ENCODE results near the gene RALGPS2. TPM values are rescaled to one million over a fixed set of nuclear protein-coding genes. Genes with fewer than 3 reads are reported as not detected.

Gene RALGPS2
- total RNA-seq, 1 experiment from 2014 or later: 12.7 TPM

DNA sequence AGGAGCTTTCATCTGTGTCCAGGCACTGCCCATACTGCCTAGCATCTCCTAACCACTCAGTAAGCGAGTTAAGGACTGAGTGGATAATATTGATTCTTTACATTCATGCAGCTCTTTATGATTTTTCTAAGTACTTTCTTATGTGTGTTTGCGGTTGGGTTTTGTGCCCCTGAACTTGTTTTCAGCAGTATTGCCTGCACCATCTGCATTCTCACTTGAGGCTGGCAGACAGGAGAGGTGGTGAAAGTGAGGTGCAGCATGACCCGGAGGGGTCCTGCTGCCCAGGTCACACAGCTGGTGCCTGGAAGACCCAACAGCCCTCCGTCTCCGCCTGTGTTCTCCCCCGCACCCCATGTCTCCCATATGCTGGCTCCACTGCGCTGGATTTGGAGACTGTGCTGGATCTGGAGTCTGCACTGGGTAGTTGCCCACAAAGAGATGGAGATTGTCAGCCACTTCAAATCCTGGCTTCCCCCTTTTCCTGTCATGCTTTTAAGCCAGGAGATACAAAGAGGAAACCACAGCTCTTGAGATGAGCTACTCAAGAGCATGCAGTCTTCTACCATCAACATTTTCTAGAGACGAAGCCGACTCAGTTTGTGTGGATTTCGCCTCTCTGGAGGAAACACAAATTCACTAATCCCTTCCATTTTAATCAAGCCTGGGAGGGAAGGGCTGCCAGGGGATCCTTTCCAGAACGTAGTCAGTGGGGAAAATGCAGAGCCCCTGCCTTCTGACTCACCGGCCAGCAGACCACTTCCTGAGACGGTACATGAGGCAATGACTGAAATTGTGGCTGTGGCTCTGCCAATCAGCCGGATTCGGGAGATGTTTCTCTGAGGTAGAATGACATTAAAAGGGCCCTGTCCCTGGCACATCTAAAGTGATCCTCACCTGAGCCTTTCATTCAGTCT lies 217.5 kb downstream of the RALGPS2 start:
- no peak overlapping the region for H3K4me3 ChIP-seq (ENCODE audit: low read depth, low read length, poor library complexity, severe bottlenecking)
- ChIA-PET CTCF (no interaction called here), POLR2A (ENCODE audit: low non-redundant PET) (no interaction called here)
- no peak for TF ChIP-seq EZH2 (IDR thresholded peaks at IDR 0.05; ENCODE audit: borderline replicate concordance, low read depth, low read length, poor library complexity, severe bottlenecking)
- TF ChIP-seq, protein P1, sequence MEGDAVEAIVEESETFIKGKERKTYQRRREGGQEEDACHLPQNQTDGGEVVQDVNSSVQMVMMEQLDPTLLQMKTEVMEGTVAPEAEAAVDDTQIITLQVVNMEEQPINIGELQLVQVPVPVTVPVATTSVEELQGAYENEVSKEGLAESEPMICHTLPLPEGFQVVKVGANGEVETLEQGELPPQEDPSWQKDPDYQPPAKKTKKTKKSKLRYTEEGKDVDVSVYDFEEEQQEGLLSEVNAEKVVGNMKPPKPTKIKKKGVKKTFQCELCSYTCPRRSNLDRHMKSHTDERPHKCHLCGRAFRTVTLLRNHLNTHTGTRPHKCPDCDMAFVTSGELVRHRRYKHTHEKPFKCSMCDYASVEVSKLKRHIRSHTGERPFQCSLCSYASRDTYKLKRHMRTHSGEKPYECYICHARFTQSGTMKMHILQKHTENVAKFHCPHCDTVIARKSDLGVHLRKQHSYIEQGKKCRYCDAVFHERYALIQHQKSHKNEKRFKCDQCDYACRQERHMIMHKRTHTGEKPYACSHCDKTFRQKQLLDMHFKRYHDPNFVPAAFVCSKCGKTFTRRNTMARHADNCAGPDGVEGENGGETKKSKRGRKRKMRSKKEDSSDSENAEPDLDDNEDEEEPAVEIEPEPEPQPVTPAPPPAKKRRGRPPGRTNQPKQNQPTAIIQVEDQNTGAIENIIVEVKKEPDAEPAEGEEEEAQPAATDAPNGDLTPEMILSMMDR (conservative IDR thresholded peaks at IDR 0.05; ENCODE audit: low read depth, low read length): no peak
- DNase-seq (ENCODE audit: low spot score): no peak
- BruUV-seq (replicated peaks): no TSS peak
- H3K4me1 ChIP-seq (ENCODE audit: insufficient read depth, low read length, poor library complexity, severe bottlenecking): no peaks in the 10 kb centered on the region
- no peaks in the 10 kb centered on the region for H3K36me3 ChIP-seq (ENCODE audit: insufficient read depth, low read length, poor library complexity, severe bottlenecking)
- no peak overlapping the region for H3K27ac ChIP-seq (ENCODE audit: low read depth, low read length, poor library complexity, severe bottlenecking)
- no peaks in the 10 kb centered on the region for H3K27me3 ChIP-seq (replicated peaks; ENCODE audit: insufficient read depth, low read depth, low read length, poor library complexity)
- H3K9me3 ChIP-seq (ENCODE audit: low read depth, low read length, poor library complexity, severe bottlenecking): no peaks in the 10 kb centered on the region
- intact Hi-C loops (cut with micrococcal nuclease; ENCODE audit: unreplicated experiment): no loop called here

DNA sequence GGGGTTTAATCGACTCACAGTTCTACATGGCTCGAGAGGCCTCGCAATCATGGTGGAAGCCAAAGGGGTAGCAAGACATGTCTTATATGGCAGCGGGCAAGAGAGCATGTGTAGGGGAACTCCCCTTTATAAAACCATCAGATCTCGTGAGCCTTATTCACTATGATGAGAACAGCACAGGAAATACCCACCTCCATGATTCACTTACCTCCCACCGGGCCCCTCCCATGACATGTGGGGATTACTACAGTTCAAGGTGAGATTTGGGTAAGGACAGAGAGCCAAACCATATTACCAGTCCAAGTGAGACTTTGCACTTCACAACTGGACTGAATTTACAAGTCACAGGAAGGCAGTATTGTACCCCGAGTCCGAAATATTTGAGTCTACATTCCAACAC lies 219.7 kb downstream of the RALGPS2 start:
- TF ChIP-seq, protein P1 (conservative IDR thresholded peaks at IDR 0.05; ENCODE audit: low read depth, low read length): no peak
- TF ChIP-seq EZH2 (IDR thresholded peaks at IDR 0.05; ENCODE audit: borderline replicate concordance, low read depth, low read length, poor library complexity, severe bottlenecking): no peak
- intact Hi-C loops (cut with micrococcal nuclease; ENCODE audit: unreplicated experiment): no loop called here
- Histone ChIP-seq H3K27me3 (replicated peaks; ENCODE audit: insufficient read depth, low read depth, low read length, poor library complexity) (no peaks in the 10 kb centered on the region), H3K9me3 (ENCODE audit: low read depth, low read length, poor library complexity, severe bottlenecking) (no peaks in the 10 kb centered on the region), H3K27ac (ENCODE audit: low read depth, low read length, poor library complexity, severe bottlenecking) (no peak overlapping the region), H3K4me1 (ENCODE audit: insufficient read depth, low read length, poor library complexity, severe bottlenecking) (no peaks in the 10 kb centered on the region), H3K4me3 (ENCODE audit: low read depth, low read length, poor library complexity, severe bottlenecking) (no peak overlapping the region), H3K36me3 (ENCODE audit: insufficient read depth, low read length, poor library complexity, severe bottlenecking) (no peaks in the 10 kb centered on the region)
- ChIA-PET CTCF (no interaction called here), POLR2A (ENCODE audit: low non-redundant PET) (no interaction called here)
- BruUV-seq (replicated peaks): no TSS peak
- DNase-seq (ENCODE audit: low spot score): no peak

DNA sequence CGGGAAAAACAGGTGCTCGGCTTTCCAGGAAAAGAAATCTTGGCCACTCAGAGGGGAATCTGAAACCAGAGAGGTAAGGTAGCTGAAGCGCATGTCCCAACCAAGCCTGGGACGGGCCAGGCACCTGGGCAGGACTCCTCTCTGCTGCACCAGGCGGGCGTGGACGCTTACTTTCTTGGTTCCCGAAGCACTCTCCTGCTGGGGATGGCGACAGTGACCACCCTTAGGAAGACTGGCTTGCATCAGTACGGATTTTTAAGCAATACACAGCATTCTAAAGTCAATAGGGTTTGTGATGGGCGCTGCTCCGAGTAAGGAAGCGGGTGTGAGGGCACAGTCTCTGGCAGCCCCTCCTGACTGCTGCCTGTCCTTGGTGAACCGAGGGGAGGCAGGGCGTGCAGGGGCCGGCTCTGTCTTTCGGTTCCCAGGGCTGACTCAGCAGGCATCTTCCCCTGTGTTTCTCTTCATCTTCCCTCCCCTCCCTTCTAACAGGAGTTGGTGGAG lies 220.8 kb downstream of the RALGPS2 start:
- Histone ChIP-seq H3K36me3 (ENCODE audit: insufficient read depth, low read length, poor library complexity, severe bottlenecking) (no peaks in the 10 kb centered on the region), H3K27ac (ENCODE audit: low read depth, low read length, poor library complexity, severe bottlenecking) (no peak overlapping the region), H3K4me3 (ENCODE audit: low read depth, low read length, poor library complexity, severe bottlenecking) (no peak overlapping the region), H3K4me1 (ENCODE audit: insufficient read depth, low read length, poor library complexity, severe bottlenecking) (no peaks in the 10 kb centered on the region), H3K27me3 (replicated peaks; ENCODE audit: insufficient read depth, low read depth, low read length, poor library complexity) (no peaks in the 10 kb centered on the region), H3K9me3 (ENCODE audit: low read depth, low read length, poor library complexity, severe bottlenecking) (no peaks in the 10 kb centered on the region)
- CTCF ChIA-PET: no interaction called here
- no peak for DNase-seq (ENCODE audit: low spot score)
- POLR2A ChIA-PET (ENCODE audit: low non-redundant PET): no interaction called here
- intact Hi-C loops (cut with micrococcal nuclease; ENCODE audit: unreplicated experiment): no loop called here
- TF ChIP-seq, protein P1 (conservative IDR thresholded peaks at IDR 0.05; ENCODE audit: low read depth, low read length): no peak
- no peak for TF ChIP-seq EZH2 (IDR thresholded peaks at IDR 0.05; ENCODE audit: borderline replicate concordance, low read depth, low read length, poor library complexity, severe bottlenecking)
- no TSS peak for BruUV-seq (replicated peaks)

Data from A673 (cell line).